Right hindlimb (tissue), 1 donor: ENCODE results near the gene MMP24OS.

Source experiments
- DNase-seq: peaks from one replicate; pipeline ENCODE4 v3.0.0-alpha.2; 2018

Gene MMP24OS

DNA sequence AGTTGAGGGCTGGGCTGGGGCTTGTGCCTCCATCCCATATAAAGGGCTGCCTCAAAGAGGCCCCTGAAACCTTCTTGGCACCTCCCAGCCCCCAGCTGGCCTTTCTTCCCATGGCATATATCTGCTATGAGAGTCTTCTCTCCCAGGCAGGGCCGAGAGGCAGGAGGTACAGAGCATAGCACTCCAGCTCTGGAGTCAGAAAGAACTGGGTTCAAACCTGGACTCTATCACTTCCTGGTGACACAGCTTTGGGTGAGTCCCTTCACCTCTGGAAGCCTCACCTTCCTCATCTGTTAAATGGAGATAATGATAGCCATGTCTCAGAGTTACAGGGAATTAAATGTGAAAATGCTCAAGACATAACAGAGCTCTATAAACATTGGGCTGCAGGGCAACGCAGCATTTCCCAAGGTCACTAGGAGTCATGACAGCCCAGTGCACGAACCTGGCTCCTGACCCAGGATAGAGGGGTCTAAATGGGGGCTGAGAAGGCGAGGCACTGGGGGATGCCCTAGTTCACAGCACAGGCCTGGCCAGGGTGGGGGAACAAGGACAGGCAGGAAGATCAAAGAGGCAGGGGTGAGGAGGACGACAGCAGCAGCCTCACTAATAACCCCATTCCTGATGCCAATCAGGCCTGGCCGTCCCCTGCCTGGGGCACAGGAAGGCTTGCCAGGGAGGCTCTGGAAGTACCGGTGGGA, 12.4 kb upstream of the MMP24OS start:
- no peak for DNase-seq

DNA sequence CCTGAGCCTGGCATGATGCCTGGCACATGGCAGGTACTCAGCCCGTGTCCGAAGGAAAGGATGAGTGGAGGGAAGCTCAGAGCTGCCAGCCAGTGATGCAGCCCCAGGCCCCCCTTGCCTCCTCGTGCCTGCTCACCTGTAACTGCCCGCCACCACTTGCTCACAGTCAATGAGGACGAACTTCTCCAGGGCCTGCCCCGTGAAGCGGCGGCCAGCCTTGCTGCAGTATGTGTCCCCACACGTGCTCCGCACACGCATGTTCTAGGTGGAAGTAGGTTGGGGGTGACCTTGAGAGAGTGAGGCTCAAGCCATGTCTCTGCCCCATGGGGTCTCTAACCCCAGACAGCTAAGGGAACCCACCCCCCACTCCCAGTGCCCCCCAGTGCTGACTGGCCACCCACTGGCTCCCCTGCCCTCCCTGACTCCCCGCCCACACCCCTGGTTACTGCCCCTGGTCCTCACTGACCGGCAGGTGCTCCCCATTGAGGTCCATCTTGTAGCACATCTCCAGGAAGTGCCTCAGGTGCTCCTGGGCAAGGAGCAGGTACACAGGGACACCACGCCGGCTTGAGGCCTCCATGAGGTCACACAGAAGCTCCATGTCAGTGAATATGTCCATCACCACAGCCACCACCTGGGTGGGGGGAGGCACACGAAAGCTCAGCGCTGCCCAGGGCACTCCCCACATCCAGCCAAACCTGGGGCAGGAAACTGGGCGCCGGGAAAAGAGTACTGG, 10.6 kb upstream of the MMP24OS start:
- DNase-seq: no peak

DNA sequence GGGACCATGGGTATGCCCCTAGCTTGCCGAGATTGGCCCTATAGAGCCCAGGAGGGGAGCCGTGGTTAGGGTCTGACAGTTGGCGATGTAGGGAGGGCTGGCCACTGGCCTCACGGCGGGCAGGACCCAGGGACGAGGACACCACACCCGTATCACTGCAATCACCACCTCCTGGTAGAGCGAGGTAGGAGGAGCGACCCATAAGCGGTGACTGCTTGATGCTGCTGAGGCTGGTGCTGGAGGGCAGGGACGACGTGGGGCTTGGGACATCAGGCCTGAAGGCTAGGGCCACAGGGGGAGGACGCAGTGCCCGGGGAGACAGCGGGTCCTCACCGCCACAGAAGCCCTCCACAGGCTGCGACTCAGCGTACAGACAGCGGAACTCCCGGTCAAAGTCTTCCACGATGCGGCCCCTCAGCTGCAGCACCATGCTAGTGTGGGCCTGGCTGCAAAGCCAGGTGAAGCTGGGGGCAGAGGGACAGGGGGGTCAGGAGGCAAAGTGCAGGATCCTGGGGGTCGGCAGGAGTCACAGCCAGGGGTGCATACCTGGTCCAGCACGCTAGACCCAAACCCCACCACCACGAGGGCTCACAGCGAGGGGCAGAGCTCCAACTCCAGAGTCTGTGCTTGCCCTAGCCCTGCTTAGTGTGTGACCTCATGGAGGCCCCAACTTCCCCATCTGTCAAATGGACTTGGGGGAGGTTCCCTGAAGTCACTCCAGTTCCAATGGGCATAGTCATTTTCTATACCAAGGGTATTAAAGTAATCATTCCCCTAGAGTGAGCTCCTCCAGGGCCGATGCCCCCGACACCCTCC, 9.8 kb upstream of the MMP24OS start:
- no peak for DNase-seq

DNA sequence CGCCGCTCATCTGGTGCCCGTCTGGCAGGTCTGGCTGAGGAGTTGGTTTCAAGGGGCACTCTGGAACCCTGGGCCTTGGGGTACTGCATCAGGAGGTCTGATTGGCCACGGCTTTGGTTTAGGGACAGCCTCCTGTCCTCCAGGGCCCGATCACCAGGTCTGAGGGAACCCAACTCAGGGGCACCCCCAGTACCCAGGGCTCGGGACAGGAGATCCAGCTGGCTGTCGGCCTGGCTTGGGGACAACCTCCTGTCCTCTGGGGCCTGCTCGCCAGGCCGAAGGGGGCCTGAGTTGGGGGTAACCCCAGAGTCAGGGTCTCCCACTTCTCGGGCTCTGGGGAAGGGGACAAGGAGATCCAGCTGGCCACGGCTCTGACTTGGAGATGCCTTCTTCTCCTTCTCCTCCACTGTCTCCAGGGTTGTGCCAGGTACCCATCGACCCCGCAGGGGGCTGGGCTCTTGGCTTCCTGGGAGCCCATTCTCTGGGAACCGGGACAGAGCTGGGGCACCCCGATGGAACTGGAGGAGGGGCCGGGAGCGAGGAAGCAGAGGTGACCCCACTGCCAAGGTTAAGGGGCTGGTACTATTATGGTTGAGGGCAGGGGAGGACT, 9.1 kb upstream of the MMP24OS start:
- DNase-seq: no peak

DNA sequence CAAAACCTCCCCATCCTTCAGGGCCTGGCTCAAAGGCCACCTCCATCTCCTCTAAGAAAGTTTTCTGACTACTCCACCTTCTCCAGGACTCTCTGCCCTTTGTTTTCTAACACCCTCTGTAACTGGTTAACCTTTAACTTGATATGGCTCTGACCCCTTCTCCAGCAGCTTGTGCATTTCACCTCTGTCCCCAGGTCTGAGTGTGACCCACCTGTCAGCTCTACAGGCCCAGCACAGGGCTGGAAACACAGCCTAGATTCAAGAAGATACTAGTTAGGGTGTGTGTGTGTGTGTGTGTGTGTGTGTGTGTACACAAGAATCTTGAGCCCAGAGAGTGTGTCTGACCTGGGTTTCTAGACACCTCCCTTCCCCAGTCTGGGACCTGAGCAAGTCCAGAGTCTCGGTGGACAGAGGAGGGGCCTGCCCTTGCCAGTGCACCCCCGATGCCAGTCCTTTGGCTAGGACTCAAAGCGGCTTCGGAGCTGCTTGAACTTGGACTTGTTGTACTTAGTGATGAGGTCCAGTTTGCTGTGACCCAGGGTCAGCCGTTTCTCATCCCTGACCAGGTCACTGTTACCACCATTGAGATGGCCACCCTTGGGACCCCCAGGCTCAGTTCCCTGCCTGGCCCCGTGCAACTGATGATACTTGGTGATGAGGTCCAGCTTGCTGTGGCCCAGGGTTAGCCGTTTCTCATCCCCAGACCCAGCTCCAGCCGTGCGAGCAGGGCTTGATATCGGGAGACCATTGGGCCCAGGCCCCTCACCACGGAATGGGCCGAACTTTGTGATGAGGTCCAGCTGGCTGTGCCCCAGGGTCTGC, 8.4 kb upstream of the MMP24OS start:
- DNase-seq: no peak

DNA sequence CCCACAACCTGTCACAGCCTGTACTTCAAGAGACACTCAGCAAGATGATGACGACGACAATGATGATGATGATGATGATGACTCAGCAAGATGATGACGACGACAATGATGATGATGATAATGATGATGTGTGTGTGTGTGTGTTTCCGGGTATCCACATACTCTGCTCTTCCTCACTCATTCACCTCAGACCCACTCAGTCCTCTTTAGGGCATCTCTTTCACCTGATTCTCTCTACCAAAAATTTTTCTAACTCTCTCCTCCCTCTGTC, 7.8 kb upstream of the MMP24OS start:
- DNase-seq: no peak

DNA sequence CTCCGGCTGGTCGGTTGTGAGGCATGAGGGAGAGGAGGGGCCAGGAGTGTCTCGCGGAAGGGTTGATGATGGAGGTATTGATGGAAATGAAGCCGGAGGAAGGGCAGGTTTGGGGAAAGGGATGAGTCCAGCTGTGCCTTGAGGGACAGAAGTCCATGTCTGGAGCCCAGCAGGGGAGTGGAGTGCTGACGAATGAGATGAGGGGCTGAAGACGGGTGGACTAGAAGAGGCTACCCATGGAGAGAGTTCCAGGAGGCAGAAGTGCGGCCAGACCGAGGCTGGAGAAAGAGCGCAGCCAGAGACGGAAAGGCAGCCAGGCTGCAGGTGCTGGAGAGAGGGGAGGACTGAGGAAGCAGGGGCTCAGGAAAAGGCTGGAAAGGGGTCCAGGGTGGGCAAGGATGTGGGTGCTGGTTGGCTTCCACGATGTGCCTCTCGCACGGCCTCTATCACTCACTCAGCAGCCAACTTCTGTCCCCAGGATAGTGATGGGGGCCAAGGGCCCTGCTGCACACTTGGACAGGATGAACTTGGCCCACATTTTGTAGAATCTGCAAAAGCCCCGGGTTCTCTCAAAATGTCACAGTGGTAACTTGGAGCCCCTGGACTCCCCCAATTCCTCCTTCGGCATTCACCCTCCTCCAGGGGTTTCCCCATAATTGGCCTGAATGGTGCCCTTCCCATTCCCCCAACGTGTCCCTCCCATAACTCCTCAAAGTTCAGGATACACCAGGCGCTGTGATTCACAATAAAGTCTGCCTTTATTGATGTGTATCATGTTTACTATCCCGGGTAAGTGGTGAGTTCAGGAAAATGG, 7.3 kb upstream of the MMP24OS start:
- no peak for DNase-seq

DNA sequence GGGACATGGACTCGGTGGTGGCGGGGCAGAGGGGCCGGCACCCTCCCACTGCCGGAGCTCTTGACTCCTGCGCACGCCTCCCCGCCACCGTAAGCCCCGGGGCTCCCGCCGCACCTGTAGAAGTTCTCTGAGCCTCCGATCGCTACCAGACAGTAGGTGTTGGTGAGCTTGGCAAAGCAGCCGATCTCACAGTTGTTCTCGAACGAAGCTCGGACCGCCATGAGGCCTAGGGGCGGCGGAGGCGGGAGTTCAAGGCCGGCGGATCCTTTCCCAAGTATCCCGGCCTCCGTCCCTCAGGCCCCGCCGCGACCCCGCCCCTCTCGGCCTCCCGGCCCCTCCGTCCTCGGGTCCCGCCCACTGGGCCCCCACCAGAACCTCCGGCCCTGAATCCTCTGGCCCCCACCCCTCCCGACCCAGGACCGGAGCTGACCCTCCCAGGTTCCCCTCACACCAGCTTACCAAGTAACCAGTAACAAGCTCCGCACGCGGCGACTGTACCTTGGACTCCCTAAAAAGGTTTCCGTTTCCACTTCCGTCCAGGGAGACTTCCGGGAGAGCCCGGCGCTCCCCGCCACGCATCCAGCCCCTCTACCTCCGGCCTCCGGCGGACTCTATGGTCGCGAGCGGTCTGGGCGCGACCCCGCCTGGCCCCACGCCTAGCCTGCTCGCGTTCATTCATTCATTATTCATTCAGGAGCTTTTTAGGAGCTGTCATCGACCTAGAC, 6.5 kb upstream of the MMP24OS start, which contains the start of gene EIF6:
Gene EIF6, minus strand, starts transcription at position 506 of the 725 bp plus-strand sequence. Its CDS starts 285 bp downstream, at position 221.
- DNase-seq: peak; percentile 93

DNA sequence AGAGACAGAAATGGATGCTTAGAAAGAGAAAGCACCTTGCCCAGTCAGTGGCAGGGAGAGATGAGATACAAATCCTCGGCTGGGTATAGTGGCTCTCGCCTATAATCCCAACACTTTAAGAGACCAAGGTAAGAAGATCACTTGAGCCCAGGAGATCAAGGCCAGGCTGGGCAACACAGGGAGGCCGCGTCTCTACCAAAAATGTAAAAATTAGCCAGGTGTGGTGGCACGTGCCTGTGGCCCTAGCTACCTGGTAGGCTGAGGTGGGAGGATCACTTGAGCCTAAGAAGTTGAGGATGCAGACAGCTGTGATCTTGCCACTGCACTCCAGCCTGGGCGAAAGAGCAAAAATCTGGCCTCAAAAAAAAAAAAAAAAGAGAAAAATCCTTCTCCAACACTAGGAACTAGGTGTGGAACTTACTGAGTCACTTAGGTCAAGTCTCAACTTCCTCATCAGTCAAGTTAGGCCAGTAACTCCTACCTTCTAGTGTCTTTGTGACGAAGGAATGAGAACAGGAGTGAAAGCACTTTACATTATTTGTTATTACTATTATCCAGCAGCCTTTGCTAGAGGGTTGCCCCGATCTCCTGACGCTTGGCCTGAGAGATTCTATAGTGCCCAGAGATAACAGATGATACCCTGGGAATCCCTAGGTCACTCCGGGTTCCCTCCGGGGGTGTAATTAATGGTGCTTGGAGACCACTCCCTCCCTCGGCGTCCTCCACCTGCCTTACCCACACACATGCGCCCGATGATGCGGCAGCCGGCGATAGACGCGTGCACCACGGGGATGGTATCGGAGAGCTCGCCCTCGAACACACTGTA, 5.7 kb upstream of the MMP24OS start:
- DNase-seq: no peak

DNA sequence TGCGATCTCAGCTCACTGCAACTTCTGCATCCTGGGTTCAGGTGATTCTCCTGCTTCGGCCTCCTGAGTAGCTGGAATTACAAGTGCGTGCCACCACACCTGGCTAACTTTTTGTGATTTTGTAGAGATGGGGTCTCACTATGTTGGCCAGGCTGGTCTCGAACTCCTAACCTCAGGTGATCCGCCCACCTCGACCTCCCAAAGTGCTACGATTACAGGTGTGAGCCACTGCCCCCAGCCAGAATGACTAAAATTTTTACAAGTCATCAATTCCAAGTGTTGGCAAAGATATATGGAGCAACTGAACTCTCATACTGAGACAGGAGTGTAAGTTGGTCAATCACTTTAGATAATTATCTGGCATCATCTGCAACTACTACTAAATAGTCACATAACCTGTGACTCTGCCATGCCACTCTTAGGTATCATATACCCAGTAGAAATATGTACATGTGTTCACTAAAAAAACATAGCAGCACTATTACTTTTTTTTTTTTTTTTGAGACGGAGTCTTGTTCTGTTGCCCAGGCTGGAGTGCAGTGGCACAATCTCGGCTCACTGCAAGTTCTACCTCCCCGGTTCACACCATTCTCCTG, 3.7 kb upstream of the MMP24OS start:
- no peak for DNase-seq

DNA sequence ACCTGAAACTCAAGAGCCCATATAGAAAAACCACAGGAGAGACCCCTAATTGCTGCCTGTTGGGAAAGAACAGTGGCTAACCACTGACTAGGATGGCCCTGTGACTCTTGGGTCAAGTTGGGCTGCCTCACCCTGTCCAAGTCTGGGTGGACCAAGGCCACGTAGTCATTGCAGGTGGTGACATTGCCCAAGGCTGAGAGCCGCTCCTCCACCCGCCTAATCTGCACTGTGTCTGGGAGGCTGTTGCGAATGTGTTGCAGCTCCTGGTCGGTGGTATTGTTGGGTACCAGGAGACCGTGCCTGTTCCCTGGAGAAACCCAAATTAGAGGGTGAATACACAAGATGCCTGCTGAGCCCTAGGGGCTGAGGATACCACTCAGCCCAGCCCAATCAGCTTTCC, 2.6 kb upstream of the MMP24OS start:
- no peak for DNase-seq

DNA sequence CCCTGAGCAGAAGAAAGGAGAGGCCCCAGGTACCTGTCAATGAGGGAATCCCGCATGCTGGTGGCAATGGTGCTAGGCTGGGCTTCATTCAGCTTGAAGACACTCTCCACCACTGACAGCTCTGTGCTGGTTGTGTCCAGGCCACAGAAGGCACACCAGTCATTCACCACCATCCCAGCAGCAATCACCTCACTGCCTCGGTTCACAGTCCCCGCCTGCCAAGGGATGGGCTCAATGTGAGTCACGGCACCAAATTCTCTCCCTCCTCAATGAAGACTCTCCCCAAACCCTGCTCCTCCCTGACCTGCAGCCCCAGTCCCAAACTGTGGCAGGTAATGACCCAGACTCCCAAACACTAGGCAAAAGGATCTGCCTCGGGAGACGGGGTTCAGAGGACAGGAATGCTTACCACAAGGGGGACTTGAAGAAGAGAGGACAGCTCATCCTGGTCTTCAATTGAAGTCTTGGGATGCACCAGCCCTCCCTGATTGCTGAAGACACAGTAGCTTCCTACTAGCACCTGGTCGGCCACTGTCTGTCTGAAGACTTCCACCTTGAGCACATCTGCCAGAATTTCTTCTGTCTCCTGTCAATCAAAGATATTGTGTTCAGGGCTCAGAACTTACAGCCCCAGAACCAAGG, 1.7 kb upstream of the MMP24OS start:
- DNase-seq: no peak

DNA sequence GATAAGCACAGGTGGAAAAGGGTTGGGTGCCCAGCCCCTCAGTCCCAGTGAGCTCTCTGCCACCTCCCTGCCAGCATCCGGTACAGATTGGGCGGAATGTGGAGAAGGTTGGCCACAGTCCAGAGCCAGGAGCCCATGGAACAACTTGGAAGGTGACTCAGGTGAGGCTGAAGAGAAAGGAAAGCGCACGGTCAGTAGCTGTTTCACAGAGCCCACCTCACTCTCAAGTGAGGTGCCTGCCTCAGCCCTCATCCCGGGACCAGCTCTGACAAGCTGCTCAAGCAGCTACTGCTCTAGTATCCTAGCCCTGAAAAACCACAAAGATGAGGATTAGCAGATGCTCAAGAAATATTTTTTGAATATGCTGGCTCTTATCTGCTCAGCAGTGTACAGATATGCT, 1.1 kb upstream of the MMP24OS start:
- DNase-seq: no peak

DNA sequence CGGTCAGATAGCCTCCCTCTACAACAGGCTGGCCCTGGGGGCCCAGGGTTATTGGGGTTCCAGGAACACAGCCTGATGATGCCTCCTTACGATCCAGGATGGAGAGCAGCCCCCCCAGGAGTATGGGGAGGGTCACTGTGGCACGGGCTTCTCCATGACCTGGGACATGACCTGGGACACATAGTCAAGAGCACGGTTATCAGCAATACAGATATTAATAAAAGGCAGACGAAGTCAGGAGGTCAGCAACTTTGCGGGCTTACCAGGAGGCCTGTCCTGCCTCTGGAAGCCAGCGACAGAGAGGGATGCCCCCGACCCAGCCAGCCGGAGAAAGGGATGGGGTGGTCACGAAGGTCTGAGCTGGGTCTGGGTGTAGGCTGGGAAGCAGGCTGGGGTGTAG, 795 bp downstream of the MMP24OS start:
- no peak for DNase-seq

DNA sequence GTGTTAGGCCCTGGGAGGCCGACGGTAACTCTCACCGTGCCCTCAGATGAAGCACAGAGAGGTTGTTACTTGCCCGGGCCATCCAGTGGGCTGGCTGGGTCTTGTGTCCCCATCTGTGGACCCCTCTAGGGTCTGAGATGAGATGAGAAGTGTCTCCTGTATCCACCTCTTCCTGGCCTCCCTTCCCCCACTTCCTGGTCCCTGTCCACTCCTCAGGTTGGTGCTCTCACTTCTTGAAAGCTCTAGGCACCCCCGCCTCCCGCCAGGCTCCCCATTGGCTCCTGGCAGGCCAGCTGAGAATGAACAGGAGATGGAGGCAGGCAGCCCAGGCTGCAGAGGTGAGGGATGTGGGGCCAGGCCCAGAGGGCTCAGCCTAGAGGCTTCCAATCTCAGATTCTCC, 1.5 kb downstream of the MMP24OS start:
- DNase-seq: no peak

DNA sequence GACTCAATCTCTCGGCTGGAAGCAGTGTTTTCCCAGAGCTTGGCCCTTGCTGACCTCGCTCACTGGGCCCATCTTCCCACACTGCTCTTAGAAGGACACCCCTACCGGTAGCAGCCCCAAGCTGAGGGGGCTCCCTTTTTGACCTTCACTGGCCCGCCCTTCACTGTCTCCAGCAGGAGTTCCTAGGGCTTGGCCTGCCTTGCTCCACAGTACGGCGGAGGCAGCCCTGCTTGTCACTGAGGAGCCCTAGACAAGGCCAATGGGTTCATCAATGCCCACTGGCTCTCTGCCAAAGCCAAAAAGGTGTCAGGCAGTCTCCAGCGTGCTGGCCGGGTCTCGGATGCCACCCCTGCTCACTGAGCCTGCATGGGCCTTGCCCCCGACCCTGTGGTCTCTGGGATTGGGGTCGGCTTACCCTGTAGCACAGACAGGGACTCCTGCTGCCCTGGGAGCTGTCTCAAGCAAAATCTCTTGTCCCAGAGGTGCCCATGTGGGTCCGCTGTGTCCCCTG, 2.1 kb downstream of the MMP24OS start:
- no peak for DNase-seq

DNA sequence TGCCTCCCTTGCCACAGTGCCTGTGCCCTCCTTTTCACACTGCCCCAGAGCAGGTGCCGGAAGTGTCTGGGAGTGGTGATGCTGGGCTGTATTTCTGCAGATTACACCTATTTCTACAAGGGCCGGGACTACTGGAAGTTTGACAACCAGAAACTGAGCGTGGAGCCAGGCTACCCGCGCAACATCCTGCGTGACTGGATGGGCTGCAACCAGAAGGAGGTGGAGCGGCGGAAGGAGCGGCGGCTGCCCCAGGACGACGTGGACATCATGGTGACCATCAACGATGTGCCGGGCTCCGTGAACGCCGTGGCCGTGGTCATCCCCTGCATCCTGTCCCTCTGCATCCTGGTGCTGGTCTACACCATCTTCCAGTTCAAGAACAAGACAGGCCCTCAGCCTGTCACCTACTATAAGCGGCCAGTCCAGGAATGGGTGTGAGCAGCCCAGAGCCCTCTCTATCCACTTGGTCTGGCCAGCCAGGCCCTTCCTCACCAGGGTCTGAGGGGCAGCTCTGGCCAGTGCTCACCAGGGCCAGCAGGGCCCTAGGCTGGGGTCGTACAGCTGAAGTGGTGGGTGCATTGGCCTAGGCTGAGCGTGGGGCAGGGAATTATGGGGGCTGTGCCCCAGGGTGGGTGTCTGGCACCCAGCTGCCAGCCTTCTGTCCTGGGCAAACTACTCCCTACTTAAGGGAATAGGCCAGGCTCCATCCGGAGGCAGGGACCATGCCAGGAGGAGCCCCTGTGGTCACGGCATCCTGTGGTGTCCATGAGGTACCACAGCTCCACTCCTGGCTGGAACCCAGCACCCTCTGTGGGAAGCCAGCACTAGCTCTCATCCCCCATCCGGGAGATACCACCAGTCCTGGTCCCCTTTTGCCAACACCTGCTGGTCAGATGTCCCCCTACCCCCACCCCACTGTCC, 3.5 kb downstream of the MMP24OS start:
- DNase-seq: no peak
